ENCODE results near the gene LTA4H.

DNA sequence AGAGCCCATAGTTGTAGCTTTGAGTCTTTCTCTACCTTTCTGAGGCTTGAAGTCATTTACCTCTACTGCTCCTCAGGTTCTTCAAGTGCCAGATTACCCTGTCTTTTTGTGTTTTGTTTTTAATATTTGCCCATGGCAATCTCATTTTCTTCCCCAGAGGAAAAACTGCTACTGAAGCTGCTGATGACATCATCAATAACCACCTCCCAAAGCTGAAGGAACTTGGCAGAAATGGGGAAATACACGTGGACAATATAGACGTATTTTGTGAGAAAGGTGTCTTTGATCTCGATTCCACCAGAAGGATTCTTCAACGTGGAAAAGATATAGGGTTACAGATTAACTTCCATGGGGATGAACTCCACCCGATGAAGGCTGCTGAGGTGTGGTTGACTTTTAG lies 75.1 kb downstream of the LTA4H start:
- TF ChIP-seq SUZ12 (IDR thresholded peaks at IDR 0.05; ENCODE audit: extremely low read depth, insufficient read depth, insufficient read length) (no peak), YY1 (IDR thresholded peaks at IDR 0.05; ENCODE audit: insufficient read depth, insufficient read length) (no peak), ZNF274 (IDR thresholded peaks at IDR 0.05; ENCODE audit: low read depth, low read length) (no peak)

All from NT2/D1 (cell line).